GM19328 (cell line): Measurements from ENCODE around the gene THAP11.

Source experiments
- ATAC-seq: cut with Tn5 transposase; IDR thresholded peaks from one replicate; pipeline ENCODE4 v1.9.1; 2021; ENCODE audit warnings: mild to moderate bottlenecking, moderate library complexity; ENCODE audit not compliant: unreplicated experiment

THAP11 gene

DNA sequence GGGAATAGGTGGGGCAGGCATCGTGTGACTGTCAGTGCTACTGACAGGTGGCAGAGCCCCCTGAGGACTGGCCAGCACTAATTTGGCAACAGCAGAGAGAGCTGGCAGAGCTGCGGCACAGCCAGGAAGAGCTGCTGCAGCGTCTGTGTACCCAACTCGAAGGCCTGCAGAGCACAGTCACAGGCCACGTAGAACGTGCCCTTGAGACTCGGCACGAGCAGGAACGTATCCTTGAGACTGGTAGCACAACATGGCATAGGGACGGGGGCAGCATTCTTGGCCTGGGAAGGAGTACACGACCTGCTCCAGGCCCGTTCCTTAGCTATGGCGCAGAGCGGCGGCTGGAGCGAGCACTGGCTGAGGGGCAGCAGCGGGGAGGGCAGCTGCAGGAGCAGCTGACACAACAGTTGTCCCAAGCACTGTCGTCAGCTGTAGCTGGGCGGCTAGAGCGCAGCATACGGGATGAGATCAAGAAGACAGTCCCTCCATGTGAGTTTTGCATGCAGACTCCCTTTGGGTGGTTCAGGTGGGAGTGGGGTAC lies 39.6 kb downstream of the THAP11 start:
- ATAC-seq: no peak

DNA sequence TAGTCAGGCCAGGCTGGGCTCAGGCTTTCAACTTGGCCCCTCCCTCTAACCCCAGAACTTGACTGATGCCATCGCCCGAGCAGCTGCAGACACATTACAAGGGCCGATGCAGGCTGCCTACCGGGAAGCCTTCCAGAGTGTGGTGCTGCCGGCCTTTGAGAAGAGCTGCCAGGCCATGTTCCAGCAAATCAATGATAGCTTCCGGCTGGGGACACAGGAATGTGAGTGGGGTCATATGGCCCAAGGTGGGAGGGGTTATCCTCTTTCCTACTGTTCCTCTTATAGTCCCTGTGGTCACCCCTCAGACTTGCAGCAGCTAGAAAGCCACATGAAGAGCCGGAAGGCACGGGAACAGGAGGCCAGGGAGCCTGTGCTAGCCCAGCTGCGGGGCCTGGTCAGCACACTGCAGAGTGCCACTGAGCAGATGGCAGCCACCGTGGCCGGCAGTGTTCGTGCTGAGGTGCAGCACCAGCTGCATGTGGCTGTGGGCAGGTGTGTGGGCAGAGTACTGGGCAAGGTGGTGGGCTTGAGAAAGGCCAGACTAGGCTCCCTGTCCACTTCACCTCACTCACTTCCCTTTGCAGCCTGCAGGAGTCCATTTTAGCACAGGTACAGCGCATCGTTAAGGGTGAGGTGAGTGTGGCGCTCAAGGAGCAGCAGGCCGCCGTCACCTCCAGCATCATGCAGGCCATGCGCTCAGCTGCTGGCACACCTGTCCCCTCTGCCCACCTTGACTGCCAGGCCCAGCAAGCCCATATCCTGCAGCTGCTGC lies 40.4 kb downstream of the THAP11 start:
- ATAC-seq: no peak

DNA sequence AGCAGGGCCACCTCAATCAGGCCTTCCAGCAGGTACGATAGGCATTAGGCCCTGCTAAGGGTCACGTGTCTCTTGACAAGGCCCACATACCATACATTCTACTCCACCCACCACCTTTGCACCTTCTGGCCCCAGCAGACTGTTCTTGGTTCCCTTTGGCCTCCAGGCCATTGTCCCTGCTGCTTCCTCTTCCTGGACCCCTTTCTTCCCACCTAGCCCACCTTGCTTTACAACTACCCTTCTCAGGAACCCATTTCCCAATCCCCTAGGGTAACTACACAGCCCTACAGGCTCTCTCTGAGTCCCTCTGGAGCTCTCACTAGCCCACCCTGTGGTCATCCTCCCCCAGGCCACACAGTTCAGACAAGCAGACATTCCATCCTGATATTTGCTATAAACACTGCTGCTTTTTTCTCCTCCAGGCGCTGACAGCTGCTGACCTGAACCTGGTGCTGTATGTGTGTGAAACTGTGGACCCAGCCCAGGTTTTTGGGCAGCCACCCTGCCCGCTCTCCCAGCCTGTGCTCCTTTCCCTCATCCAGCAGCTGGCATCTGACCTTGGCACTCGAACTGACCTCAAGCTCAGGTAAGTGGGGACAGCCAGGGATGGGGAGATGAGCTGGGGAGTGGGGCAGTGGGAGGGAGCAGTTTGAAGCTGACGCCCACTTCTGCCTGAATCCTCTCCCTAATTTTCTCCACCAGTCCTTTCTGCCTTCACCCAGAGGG lies 41.2 kb downstream of the THAP11 start:
- no peak for ATAC-seq

DNA sequence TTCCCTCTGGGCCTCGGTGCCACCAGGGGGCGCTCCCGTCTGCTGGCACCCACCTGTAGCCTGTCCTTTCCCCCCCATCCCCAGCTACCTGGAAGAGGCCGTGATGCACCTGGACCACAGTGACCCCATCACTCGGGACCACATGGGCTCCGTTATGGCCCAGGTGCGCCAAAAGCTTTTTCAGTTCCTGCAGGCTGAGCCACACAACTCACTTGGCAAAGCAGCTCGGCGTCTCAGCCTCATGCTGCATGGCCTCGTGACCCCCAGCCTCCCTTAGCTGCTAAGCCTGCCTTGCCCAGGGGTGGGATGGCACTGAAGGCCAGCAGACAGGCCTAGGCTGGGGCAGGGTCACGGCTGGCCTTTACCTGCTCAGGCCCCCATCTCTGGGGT lies 41.7 kb downstream of the THAP11 start:
- ATAC-seq: no peak

DNA sequence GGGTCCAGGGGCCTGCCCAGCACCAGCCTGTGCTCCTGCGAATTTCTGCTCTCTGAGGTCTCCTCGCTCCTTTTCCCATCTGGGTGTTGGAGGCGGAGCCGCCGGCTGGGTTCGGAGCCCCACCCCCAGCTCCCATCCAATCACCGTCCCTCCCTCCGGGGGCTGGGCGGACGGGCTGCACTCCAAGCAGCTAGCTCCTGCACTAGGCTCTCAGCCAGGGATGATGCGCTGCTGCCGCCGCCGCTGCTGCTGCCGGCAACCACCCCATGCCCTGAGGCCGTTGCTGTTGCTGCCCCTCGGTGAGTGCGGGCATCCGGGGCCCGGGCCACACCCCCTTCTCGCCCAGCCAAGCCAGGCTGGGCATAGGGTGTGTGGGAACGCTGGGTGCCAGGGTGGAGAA lies 42.6 kb downstream of the THAP11 start, which contains the start of gene NRN1L:
NRN1L (plus strand) TSS at position 202 of the 400 bp plus-strand sequence; CDS start at position 221, 19 bp downstream.
- ATAC-seq: no peak

DNA sequence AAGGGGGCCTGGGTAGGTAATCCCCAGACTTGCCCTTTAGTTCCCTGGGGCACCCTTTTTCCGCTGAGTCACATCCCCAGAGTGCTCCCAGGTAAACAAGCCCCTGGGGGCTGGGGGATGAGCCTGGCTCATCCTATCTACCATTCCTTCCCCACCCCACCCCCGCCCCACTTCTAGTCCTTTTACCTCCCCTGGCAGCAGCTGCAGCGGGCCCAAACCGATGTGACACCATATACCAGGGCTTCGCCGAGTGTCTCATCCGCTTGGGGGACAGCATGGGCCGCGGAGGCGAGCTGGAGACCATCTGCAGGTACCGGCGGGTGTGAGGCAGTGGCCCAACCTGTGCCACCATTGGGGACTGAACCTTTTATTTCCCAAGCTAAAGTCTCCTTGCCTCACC lies 43.4 kb downstream of the THAP11 start:
- ATAC-seq: no peak

DNA sequence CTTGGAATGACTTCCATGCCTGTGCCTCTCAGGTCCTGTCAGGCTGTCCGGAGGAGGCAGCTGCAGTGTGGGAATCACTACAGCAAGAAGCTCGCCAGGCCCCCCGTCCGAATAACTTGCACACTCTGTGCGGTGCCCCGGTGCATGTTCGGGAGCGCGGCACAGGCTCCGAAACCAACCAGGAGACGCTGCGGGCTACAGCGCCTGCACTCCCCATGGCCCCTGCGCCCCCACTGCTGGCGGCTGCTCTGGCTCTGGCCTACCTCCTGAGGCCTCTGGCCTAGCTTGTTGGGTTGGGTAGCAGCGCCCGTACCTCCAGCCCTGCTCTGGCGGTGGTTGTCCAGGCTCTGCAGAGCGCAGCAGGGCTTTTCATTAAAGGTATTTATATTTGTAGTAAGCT lies 43.9 kb downstream of the THAP11 start:
- ATAC-seq: no peak

DNA sequence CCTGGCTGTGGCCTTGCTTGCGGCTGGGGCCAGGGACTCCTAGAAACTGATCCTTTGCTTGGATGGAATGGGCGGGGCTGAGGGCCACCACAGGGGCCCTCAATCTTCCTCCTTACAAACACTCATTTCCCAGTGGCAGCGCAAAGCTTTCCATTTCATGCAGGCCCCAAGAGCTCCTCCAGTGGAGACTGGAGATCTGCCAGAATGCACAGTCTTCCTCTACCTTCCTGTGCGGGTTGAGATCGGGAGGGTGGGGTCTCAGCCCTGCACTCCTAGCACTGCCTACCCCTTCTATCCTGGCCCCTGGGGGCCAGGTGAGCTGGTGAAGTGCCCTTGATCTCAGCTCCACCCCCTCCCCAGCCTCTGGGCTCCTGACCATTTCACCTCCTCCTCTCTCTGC lies 44.3 kb downstream of the THAP11 start:
- ATAC-seq: no peak

DNA sequence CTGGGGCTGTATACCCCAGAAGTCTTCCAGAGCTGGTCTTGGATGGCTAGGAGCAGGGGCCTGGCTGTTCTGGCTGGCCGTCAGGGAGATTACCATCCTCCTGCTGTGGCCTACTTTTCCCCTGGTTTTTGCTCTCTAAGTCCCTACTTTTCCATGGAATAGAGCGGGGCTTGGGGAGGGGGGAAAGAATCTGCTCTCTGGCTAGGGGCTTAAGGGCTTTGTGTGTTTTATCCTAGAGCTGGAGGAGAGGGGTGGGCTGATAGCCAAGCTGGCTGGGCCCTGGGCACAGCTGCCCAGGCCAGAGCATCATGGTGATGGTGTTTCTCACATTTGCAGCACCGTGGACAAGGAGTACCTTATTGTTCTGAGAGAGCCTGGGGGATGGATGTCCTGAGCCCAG lies 46.2 kb downstream of the THAP11 start:
- no peak for ATAC-seq

DNA sequence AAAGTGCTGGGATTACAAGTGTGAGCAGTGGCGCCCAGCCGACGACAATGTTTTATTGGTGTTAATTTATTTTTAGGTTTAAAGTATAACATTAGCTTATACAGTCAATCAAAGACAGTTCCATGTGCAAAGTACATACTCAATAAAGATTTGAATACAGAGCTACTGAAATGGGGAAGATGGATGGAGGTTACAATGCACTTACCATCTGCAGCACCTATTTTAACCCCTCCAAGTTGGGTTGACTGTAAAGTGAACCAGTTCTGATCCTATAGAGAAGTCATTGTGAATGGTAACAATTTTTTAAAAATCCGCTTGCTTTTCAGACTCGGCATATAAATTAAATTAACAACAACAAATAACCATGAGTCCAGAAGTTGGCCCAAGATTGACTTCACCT lies 50.3 kb downstream of the THAP11 start:
- ATAC-seq: no peak

DNA sequence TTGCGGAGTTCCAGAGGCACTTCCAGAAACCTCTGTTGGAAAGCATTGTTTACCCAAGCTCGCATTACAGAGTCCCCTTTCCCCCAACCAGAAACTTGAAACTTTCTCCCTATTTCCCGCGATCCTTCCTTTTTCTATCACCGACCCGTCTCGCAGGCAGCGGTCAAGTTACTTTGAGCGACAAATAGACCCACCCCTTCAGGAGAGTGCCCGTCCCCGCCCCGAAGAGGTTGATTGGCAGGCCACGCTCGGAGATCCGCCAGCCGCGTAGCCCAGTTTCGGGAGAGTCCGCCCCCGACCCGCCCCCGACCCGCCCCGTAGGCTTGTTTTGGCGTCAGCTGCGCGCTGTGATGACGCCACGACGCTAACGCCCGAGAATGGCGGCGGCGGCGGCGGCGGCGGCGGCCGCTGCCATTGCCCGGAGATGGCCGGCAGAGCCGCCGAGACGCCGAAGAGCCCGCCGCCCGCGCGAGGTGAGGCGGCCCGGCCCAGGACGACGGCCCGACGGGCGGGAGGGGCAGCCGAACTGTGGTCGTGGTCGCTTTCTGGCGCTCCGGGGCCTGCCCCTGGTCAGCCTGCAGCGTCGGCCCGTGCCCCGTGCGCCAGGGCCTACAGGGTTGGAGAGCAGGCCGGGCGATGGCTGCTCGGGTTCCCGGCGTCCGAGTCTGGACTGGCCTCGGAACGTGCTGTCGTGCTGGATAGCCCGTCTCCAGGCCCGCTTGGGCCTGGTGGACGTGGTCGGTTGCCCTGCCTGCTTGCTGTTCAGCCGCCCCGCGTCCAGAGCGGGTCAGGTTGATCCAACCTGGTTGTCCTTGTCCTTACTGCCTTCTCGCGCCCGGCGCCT lies 51.0 kb downstream of the THAP11 start, which contains the start of gene PSKH1:
PSKH1 (plus strand) TSS at position 356 of the 844 bp plus-strand sequence. CDS start 15,496 bp downstream, outside the sequence.
- peak; percentile 82 for ATAC-seq
